GM21576 (cell line): ENCODE results near the gene ATG2A.

ENCODE experiments used
- ATAC-seq: cut with Tn5 transposase; IDR thresholded peaks from one replicate; pipeline ENCODE4 v1.9.1; 2021; ENCODE audit warnings: mild to moderate bottlenecking, moderate library complexity; ENCODE audit not compliant: unreplicated experiment

Gene ATG2A

GRCh38 chr11:64905516-64906313 is 11.3 kb downstream of the ATG2A start:
- ATAC-seq: no peak

DNA sequence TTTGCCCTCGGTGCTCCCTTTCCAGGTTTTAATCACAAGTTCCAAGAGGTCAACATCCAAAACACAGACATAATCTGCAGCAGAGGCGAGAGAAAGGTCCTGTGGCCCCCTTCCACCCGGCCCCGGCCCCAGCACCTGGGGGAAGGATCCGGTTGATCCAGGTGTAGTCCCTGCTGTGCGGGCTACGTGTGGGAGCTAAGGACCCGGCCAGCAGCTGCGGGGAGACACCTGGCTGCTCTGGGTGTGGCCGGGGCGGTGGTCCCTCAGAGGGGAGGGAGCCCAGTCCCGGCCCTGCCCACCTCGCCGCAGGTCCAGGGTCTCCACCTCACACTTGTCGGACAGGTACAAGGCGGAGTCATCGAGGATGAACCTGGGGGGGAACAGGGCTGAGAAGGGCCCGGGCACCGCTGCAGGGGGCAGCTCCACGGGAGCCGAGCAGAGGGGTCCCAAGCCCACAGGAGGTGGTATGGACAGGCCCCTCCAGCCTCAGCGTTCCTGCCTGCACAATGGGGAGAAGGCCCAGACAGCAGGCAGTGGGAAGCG is 13.6 kb downstream of the ATG2A start:
- ATAC-seq: no peak

GRCh38 chr11:64902102-64902900 is 14.7 kb downstream of the ATG2A start:
- no peak for ATAC-seq

DNA sequence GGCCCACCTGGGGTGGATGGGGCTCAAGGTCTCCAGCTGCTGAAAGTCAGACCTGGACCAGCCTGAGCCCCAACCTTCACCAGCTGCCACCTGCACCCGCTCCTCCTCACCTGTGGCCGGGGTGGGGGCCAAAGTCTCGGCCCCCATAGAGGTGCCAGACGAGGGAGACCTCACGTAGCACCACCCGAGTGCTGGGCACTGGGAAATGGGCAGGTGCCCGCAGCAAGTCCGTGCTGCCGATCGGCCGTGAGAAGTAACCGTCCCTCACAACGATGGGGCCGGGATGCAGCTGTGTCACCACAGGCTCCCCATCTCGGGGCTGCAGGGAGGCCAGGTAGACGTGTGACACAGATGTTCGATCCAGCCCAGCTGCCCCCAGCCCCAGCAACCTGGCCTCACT is 16.2 kb downstream of the ATG2A start:
- no peak for ATAC-seq

DNA sequence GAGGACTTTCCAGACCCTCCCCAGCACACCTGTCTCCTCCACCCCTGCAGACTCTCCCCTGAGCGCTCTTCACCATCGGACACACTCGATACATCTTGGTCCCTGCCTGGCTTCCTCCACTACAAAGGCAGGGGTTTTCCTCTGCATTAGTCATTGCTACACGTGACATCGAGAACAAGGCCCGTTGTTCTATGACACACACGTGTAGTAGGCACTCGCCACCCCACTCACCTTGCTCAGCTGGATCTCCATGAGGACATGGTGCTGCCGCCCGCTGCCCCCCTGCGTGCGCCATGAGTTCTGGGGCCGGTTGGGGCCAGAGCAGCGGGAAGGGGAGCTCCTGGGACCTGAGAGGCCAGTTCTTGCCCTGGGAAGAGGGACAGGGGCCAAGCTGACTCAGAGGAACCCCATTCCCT is 16.7 kb downstream of the ATG2A start:
- no peak for ATAC-seq

DNA sequence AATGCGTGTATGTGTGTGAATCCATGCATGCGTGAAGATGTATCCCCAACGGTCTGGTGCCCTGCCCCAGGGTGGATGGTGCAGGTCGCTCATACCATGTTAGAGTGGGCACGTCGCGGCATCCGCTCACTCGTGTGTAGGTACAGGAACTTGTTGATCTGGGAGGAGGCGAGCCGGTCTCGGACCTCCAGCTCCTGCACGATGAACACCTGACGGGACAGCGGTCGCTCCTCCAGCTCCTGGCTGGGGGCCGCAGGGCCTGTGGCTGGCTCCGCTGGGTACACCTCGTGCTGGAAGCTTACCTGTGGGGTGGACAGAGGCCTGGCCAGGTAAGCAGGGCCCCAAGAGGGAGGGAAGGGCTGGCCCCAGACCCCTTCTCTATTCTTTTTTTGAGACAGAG is 18.5 kb downstream of the ATG2A start:
- no peak for ATAC-seq

DNA sequence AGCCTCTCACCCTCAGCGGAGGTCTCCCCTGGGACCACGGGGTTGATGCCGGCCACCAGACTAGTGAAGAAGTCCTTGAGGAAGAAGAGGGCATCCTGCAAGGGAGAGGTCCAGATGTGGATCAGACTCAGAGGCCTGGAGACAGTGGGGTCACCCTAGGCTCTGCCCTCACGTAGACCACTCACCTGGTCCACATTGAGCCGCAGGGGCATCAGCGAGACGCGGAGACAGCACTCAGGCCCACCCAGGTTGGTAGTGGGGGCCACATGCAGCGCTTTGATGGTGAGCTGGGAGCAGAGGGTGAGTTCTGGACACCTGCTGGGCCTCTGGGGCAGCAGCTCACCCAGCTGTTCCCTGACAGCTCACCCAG is 18.9 kb downstream of the ATG2A start:
- ATAC-seq: no peak

DNA sequence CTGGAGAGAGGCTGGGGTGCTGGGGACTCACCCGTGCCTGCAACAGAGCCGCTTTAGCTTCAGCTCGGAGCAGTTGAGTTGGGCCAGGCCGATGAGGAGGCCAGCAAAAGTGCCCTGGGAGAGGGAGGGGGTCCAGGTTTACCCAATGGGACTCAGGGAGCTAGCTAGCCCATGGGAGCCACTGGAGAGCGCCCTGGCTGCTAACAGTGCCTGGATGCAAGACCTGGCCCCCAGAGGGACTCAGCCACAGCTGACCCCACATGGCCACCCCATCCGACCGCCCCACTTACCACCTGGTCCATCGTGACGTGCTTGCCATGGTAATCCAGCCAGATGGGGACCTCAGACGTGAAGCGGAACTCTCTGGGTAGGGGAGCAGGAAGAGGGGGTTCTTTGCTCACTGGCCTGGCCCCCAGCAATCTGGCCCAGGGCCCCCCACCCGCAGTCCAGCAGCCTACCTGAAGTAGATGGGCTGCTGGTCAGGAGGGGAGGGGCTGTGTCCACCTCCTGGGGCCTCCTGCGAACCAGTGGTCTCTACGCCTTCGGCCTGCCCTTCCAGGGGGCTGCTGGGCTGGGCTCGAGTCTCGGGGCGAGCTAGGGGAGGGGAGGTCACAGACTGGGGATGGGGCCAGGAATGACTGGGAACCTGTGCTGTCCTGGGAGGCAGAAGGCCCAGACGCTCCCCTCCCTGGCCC is 19.5 kb downstream of the ATG2A start:
- ATAC-seq: no peak

- no peak for ATAC-seq
These were observed 20.5 kb downstream of the ATG2A start for GRCh38 chr11:64896448-64897022.

GRCh38 chr11:64894812-64895452 is 22.1 kb downstream of the ATG2A start:
- no peak for ATAC-seq

GRCh38 chr11:64894070-64894811 is 22.8 kb downstream of the ATG2A start:
- ATAC-seq: peak; percentile 46

- no peak for ATAC-seq
These were observed 23.6 kb downstream of the ATG2A start for GRCh38 chr11:64893194-64894069.

DNA sequence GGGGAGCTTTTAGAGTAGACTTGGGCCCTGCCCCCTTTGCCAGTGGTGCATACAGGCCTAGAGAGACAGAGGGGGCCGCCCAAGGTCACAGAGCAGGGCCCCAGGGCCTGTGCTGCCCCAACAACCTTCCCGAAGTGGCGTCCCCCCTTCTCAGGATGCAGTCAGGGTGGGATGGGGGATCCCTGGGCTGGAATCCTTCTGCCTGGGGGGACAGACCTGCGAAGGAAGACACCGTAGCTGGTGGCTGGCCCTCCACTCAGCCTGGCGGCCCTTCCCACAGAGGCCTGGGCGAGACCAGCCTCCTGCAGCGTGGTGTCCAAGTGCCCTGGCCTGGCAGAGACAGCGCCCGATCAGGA is 24.2 kb downstream of the ATG2A start:
- no peak for ATAC-seq

DNA sequence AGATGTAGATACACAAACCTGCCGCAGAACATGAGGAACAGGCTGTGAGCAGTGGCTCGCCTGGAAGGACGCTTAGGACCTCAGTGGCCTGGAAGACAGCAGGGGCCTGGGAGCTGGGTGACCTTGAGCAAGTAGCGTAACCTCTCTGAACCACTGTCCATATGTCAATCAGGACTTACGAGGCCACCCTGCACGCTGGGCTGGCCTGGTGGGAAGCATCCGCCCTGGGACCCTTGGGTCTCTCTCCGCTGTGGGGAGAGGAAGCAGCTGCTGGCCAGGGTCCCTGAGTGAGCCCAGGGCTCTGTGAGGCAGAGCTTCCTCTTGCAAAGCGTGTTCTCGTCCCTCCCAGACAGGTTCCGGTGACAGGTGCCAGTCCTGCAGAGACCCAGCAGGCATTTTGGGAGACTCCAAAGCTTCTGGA is 24.6 kb downstream of the ATG2A start:
- no peak for ATAC-seq

DNA sequence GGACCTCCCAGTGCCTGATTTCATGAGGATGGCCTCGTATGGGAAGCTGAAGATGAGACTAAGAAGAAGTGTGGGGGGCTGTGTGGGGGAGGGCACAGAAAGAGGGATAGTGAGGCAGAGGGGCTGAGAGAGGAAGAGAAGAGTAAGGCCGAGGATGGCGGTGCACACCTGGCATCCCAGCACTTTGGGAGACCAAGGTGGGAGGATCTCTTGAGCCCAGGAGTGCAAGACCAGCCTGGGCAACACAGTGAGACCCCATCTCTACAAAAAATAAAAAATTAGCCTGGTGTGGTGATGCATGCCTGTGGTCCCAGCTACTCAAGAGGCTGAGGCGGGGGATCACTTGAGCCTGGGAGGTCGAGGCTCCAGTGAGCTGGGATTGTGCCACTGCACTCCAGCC is 25.1 kb downstream of the ATG2A start:
- ATAC-seq: no peak

- no peak for ATAC-seq
These were observed 25.7 kb downstream of the ATG2A start for GRCh38 chr11:64891215-64891848.

DNA sequence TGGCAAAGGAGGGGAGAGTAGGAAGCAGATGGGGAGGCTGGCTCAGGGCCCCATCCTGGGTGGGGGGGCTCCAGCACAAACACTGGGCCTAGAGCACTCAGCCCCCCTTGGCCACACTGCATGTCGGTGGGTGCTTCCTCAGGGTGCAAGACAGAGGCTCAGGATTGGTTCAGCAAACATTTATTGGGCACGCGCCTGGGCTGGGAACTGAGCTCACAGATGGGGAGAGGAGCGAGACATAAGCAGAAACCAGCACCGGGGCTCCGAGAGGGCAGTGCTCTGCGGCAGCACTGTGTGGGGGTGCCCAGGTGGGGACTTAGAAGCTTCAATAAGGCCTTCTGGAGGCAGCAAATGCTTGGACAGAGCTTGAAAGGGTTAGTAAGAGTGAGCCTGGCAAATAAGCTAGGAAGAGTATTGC is 26.5 kb downstream of the ATG2A start:
- ATAC-seq: no peak

- no peak for ATAC-seq
These were observed 28.1 kb downstream of the ATG2A start for GRCh38 chr11:64888729-64889511.
